ENCODE results near the gene GRIA1.
"Not testable (repeated sequence)": the region's sequence is repeated elsewhere in the genome, so short reads cannot be mapped to it uniquely, and the experiment has no call there.

Gene GRIA1

GRCh38 chr5:153711755-153712154 lies 221.3 kb downstream of the GRIA1 start:
- no peaks in the 10 kb centered on the region for H3K36me3 Mint-ChIP-seq (ENCODE audit: low read depth)
- no peaks in the 10 kb centered on the region for H3K27me3 Mint-ChIP-seq
- no peaks in the 10 kb centered on the region for H3K4me1 Mint-ChIP-seq (ENCODE audit: low read depth)
- no peak overlapping the region for H3K4me3 Mint-ChIP-seq
- no peak overlapping the region for H3K27ac Mint-ChIP-seq
- H3K9me3 Mint-ChIP-seq: peaks cover 13% of the 10 kb centered on the region

DNA sequence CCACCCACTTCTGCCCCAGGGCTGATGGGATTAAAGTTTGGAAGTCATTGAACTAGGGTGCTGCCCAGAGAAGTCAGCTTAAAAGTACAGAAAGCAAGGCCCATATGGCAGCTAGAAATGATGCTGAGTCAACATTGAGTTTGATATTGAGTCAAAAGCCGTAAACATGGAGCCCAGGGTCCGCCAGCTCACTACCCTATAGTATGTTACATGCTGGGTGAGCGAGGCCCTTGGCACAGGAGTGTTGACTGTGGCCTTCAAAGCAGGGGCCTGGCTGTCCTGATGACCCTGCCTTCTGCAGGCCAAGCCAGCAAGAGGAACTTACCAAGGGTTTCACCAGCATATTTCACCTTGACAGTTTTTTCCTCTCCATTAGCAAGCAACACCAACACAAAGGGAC lies 222.5 kb downstream of the GRIA1 start:
- Mint-ChIP-seq H3K36me3 (ENCODE audit: low read depth) (no peaks in the 10 kb centered on the region), H3K27me3 (no peaks in the 10 kb centered on the region), H3K27ac (no peak overlapping the region), H3K9me3 (peaks cover 16% of the 10 kb centered on the region), H3K4me1 (ENCODE audit: low read depth) (no peaks in the 10 kb centered on the region), H3K4me3 (no peak overlapping the region)

GRCh38 chr5:153713943-153714342 lies 223.5 kb downstream of the GRIA1 start:
- peaks cover 16% of the 10 kb centered on the region for H3K9me3 Mint-ChIP-seq
- H3K36me3 Mint-ChIP-seq (ENCODE audit: low read depth): no peaks in the 10 kb centered on the region

GRCh38 chr5:153714798-153715197 lies 224.3 kb downstream of the GRIA1 start:
- H3K27ac Mint-ChIP-seq: no peak overlapping the region
- H3K4me3 Mint-ChIP-seq: no peak overlapping the region
- H3K9me3 Mint-ChIP-seq: peaks cover 16% of the 10 kb centered on the region
- H3K4me1 Mint-ChIP-seq (ENCODE audit: low read depth): no peaks in the 10 kb centered on the region
- H3K27me3 Mint-ChIP-seq: no peaks in the 10 kb centered on the region
- H3K36me3 Mint-ChIP-seq (ENCODE audit: low read depth): no peaks in the 10 kb centered on the region

More at GRCh38 chr5:153713943-153714342, 223.5 kb downstream of the GRIA1 start:
- no peak overlapping the region for H3K27ac Mint-ChIP-seq
- H3K4me1 Mint-ChIP-seq (ENCODE audit: low read depth): no peaks in the 10 kb centered on the region
- no peak overlapping the region for H3K4me3 Mint-ChIP-seq
- H3K27me3 Mint-ChIP-seq: no peaks in the 10 kb centered on the region

- H3K27ac Mint-ChIP-seq: no peak overlapping the region
- no peaks in the 10 kb centered on the region for H3K36me3 Mint-ChIP-seq (ENCODE audit: low read depth)
- H3K27me3 Mint-ChIP-seq: no peaks in the 10 kb centered on the region
- no peaks in the 10 kb centered on the region for H3K4me1 Mint-ChIP-seq (ENCODE audit: low read depth)
- peaks cover 7% of the 10 kb centered on the region for H3K9me3 Mint-ChIP-seq
- no peak overlapping the region for H3K4me3 Mint-ChIP-seq
Observed at GRCh38 chr5:153717287-153717686, 226.8 kb downstream of the GRIA1 start.

DNA sequence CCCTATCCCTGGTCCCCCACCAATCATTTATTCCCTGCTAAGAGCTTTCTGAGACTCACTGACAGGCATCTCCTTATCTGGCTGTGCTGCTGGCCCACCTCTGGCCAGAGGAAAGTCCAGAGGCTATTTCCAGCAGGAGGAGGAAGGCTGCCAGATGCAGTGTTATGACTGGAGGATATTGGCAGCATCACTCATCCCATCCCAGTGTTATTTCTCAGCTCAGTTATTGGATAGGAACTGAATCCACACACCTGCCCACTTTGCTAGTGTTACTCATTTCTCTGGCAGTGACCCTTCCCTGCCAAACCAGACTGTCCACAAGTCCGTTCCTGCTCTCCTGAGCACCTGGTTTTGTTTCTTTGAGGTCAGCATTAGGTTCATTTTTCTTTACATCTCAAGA lies 228.2 kb downstream of the GRIA1 start:
- Mint-ChIP-seq H3K4me3 (no peak overlapping the region), H3K27ac (no peak overlapping the region), H3K27me3 (no peaks in the 10 kb centered on the region), H3K4me1 (ENCODE audit: low read depth) (no peaks in the 10 kb centered on the region), H3K36me3 (ENCODE audit: low read depth) (no peaks in the 10 kb centered on the region), H3K9me3 (peaks cover 12% of the 10 kb centered on the region)

GRCh38 chr5:153719324-153719723 lies 228.9 kb downstream of the GRIA1 start:
- peaks cover 12% of the 10 kb centered on the region for H3K9me3 Mint-ChIP-seq
- H3K27me3 Mint-ChIP-seq: no peaks in the 10 kb centered on the region
- no peak overlapping the region for H3K27ac Mint-ChIP-seq
- H3K4me1 Mint-ChIP-seq (ENCODE audit: low read depth): no peaks in the 10 kb centered on the region
- H3K4me3 Mint-ChIP-seq: no peak overlapping the region
- no peaks in the 10 kb centered on the region for H3K36me3 Mint-ChIP-seq (ENCODE audit: low read depth)

DNA sequence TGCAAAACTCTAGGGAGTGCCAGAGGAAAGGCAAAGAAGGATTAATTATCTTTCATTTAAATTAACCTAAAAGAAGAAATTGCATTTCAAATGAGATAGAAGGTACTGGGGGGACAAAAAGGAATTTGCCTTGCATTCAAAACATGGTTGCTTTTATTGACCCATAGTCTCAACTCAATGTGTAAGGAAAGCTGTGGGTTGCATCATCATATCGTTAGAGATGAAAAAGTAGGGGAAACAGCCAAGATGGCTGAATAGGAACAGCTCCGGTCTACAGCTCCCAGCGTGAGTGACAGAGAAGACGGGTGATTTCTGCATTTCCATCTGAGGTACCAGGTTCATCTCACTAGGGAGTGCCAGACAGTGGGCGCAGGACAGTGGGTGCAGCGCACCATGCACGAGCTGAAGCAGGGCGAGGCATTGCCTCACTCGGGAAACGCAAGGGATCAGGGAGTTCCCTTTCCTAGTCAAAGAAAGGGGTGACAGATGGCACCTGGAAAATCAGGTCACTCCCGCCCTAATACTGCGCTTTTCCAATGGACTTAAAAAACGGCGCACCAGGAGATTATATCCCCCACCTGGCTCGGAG lies 232.6 kb downstream of the GRIA1 start:
- not testable (repeated sequence) for H3K4me1 Mint-ChIP-seq (ENCODE audit: low read depth); H3K4me3 Mint-ChIP-seq; H3K27me3 Mint-ChIP-seq; H3K9me3 Mint-ChIP-seq; H3K36me3 Mint-ChIP-seq (ENCODE audit: low read depth); H3K27ac Mint-ChIP-seq

GRCh38 chr5:153742060-153742459 lies 251.6 kb downstream of the GRIA1 start:
- Mint-ChIP-seq H3K4me3 (no peak overlapping the region), H3K36me3 (ENCODE audit: low read depth) (no peaks in the 10 kb centered on the region), H3K9me3 (no peaks in the 10 kb centered on the region), H3K27ac (no peak overlapping the region), H3K27me3 (peaks cover 14% of the 10 kb centered on the region), H3K4me1 (ENCODE audit: low read depth) (no peaks in the 10 kb centered on the region)

DNA sequence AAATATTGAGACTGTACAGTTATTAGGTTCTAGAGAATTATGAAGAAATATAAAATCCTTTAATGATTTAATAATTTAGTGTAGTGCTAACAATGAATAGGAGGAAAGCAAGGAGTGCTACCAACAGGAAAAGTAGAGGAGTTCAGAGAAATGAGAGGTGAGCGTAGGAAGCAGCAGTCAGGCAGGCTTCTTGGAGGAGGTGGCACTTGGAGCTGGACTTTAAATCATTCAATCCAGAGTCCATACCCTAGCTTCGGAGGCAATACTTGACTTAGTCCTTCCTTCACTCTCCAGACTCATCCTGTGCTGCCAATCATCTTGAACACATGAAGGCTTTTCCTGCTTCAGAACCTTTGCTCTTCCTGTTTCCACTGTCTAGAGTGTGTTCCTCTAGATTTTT lies 254.3 kb downstream of the GRIA1 start:
- no peaks in the 10 kb centered on the region for H3K9me3 Mint-ChIP-seq
- H3K36me3 Mint-ChIP-seq (ENCODE audit: low read depth): no peaks in the 10 kb centered on the region
- peaks cover 14% of the 10 kb centered on the region for H3K27me3 Mint-ChIP-seq
- H3K4me3 Mint-ChIP-seq: no peak overlapping the region
- H3K27ac Mint-ChIP-seq: no peak overlapping the region
- H3K4me1 Mint-ChIP-seq (ENCODE audit: low read depth): no peaks in the 10 kb centered on the region

- Mint-ChIP-seq H3K9me3 (no peaks in the 10 kb centered on the region), H3K4me3 (no peak overlapping the region), H3K36me3 (ENCODE audit: low read depth) (no peaks in the 10 kb centered on the region), H3K27ac (no peak overlapping the region), H3K27me3 (peaks cover 14% of the 10 kb centered on the region), H3K4me1 (ENCODE audit: low read depth) (no peaks in the 10 kb centered on the region)
Observed at GRCh38 chr5:153745778-153746395, 255.4 kb downstream of the GRIA1 start.

- no peak overlapping the region for H3K4me3 Mint-ChIP-seq
Observed at GRCh38 chr5:153746440-153746839, 256.0 kb downstream of the GRIA1 start.

GRCh38 chr5:153748823-153749222 lies 258.4 kb downstream of the GRIA1 start:
- no peaks in the 10 kb centered on the region for H3K4me1 Mint-ChIP-seq (ENCODE audit: low read depth)
- no peak overlapping the region for H3K4me3 Mint-ChIP-seq
- no peaks in the 10 kb centered on the region for H3K9me3 Mint-ChIP-seq
- no peak overlapping the region for H3K27ac Mint-ChIP-seq
- peaks cover 7% of the 10 kb centered on the region for H3K27me3 Mint-ChIP-seq
- no peaks in the 10 kb centered on the region for H3K36me3 Mint-ChIP-seq (ENCODE audit: low read depth)

More at GRCh38 chr5:153746440-153746839, 256.0 kb downstream of the GRIA1 start:
- Mint-ChIP-seq H3K27ac (no peak overlapping the region), H3K36me3 (ENCODE audit: low read depth) (no peaks in the 10 kb centered on the region), H3K4me1 (ENCODE audit: low read depth) (no peaks in the 10 kb centered on the region), H3K27me3 (peaks cover 14% of the 10 kb centered on the region), H3K9me3 (no peaks in the 10 kb centered on the region)

DNA sequence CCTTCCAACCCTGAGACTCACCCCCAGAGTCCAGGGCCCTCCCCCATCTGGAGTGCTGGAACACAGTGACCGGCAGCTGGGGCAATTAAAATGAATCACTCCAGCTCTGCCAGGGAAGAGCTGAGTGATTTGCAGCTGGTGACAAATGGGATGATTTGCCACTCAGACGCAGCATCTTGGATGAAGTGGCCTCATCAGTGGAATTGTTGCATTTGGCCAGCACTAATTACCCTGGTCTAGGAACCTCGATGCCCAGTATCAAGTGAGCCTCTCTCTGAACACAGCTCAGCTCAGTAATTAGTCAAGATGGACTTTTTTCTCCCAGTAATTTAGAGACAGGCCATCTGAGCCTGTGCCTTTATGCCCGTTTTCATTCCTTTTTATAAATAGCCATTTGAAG lies 259.5 kb downstream of the GRIA1 start:
- peaks cover 6% of the 10 kb centered on the region for H3K27me3 Mint-ChIP-seq
- H3K4me3 Mint-ChIP-seq: no peak overlapping the region
- H3K4me1 Mint-ChIP-seq (ENCODE audit: low read depth): no peaks in the 10 kb centered on the region
- H3K36me3 Mint-ChIP-seq (ENCODE audit: low read depth): no peaks in the 10 kb centered on the region
- no peak overlapping the region for H3K27ac Mint-ChIP-seq
- H3K9me3 Mint-ChIP-seq: no peaks in the 10 kb centered on the region

GRCh38 chr5:153751251-153751650 lies 260.8 kb downstream of the GRIA1 start:
- Mint-ChIP-seq H3K4me3 (no peak overlapping the region), H3K27ac (no peak overlapping the region), H3K4me1 (ENCODE audit: low read depth) (no peaks in the 10 kb centered on the region), H3K9me3 (no peaks in the 10 kb centered on the region), H3K36me3 (ENCODE audit: low read depth) (no peaks in the 10 kb centered on the region), H3K27me3 (no peaks in the 10 kb centered on the region)

DNA sequence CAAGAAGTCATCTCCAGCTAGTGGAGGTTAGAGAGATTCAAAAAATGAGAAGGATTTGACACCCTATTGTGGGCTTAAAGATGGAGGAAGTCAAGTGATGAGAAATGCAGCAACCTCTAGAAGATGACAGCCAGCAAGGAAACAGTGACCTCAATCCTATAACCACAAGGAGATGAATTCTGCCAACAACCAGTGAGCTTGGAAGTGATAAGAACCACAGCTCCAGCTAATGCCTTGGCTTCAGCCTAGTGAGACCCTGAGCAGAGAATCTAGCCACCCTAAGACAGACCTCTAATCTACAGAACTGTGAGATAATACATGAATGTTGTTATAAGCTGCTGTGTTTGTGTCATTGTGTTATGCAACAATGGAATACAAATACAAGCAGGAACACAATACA lies 262.4 kb downstream of the GRIA1 start:
- H3K27me3 Mint-ChIP-seq: no peaks in the 10 kb centered on the region
- peaks cover 7% of the 10 kb centered on the region for H3K9me3 Mint-ChIP-seq
- no peak overlapping the region for H3K4me3 Mint-ChIP-seq
- no peaks in the 10 kb centered on the region for H3K36me3 Mint-ChIP-seq (ENCODE audit: low read depth)
- no peaks in the 10 kb centered on the region for H3K4me1 Mint-ChIP-seq (ENCODE audit: low read depth)
- no peak overlapping the region for H3K27ac Mint-ChIP-seq
